GM18499 (cell line): ENCODE data around the gene DAAM1.

Experiments used
- ATAC-seq: cut with Tn5 transposase; IDR thresholded peaks from one replicate; pipeline ENCODE4 v1.9.1; 2021; ENCODE audit warnings: moderate number of reproducible peaks; ENCODE audit not compliant: insufficient read depth, unreplicated experiment

The DAAM1 gene

GRCh38 chr14:59252772-59253500 is 64.5 kb downstream of the DAAM1 start:
- ATAC-seq = no peak

- no peak for ATAC-seq
These were observed 65.1 kb downstream of the DAAM1 start for GRCh38 chr14:59253527-59253926.

GRCh38 chr14:59254146-59254910 is 65.9 kb downstream of the DAAM1 start:
- no peak for ATAC-seq

DNA sequence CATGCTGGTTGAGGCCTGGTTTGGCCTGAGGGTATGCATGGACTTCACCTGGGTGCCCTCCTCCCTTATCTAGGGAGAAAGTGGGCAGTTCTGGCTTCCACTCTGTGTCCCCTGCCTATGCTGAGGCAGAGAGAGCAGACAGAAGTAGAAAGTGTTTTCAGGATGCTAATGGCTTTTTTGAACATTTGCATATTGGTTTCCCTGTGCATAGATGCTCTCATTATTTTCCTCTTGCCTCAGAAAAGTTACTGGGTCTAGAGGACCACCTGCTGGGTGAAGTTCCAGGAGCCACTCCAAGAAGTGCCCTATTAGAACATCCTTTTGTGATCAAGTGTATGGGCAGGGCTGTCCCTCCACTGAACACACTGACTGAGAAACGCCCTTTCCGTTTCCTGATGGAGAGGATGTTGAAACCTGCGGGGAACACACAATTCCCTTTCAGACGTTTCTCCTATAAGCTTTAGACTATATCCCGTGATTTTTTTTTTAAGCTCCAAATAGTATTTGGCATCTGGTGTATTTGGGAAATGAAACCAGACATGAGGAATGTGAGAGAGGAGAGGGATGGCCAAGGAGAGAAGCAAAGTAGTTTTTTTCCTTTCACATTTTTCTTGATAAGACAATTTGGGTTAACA is 66.6 kb downstream of the DAAM1 start:
- no peak for ATAC-seq

DNA sequence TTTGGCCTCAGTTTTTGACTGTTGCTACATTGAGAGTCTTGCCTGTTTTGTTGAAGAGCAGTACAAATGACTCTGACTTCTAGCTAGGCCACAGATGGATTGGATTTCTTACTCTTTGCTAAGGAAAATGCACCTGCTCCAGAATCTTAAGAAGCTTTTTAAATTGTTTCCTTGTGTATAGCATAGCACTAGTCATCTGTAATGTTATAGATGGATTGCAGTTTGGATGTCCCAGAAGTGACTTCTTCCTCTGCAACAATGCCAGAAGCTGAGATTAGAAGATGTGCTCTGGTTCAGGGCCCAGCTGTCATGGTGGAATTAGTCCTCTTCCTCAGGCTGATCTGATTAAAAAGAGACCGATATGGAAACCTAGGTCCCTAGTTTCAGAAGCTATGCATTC is 67.9 kb downstream of the DAAM1 start:
- ATAC-seq = no peak

DNA sequence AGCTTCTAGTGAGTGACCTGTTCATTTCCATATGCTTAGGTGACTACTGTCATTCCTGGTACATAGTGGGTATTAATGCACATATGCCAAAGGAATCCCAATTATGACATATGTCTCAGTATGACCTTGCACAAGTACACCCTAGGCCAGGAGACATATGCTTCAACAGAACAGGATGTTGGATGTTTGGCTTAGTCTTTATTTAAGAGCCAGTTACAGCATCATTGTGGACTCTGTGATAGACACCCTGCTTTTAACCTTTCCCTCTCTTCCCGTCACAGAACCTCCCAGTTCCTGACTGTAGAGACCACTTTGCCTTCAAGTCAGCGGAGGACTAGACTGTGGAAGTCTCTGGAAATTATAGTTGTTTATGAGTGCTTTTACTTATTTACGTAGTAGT is 72.9 kb downstream of the DAAM1 start:
- no peak for ATAC-seq

DNA sequence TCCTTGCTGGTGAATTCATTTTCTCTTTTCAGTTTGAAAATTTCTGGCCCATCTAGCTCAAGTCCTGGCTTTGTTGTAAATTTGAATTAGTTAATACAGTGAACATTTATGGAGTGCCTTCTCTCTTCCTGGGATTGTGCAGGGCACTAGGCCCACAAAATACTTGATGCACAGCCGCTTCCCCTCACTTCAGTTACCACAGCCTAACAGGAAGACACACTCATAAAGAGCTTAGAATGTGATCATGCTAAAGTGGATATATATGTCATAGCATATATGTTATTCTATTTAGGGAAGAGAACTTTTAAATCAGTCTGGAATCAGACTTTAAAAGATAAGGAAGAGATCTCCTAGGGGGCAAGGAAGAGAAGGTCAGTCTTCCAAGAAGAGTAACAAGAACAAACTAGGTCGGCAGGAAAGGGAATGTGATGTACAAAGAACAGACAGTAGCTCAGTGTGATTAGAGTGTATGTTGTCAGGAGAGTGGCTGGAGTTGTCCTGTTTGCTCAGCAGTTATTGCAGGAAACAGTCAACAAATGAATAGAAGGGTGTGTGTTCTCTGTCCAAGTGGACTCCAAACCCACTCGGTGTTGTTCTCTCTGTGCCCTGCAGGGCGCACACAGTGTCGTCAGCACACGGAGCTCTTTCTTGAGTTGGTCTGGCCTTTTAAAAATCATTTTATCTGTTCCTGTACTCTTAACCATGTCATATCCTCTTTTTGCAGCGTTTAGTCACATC is 74.4 kb downstream of the DAAM1 start:
- no peak for ATAC-seq

- ATAC-seq = no peak
These were observed 77.3 kb downstream of the DAAM1 start for GRCh38 chr14:59265808-59266207.

GRCh38 chr14:59267046-59267445 is 78.6 kb downstream of the DAAM1 start:
- no peak for ATAC-seq

- no peak for ATAC-seq
These were observed 79.5 kb downstream of the DAAM1 start for GRCh38 chr14:59268011-59268410.

DNA sequence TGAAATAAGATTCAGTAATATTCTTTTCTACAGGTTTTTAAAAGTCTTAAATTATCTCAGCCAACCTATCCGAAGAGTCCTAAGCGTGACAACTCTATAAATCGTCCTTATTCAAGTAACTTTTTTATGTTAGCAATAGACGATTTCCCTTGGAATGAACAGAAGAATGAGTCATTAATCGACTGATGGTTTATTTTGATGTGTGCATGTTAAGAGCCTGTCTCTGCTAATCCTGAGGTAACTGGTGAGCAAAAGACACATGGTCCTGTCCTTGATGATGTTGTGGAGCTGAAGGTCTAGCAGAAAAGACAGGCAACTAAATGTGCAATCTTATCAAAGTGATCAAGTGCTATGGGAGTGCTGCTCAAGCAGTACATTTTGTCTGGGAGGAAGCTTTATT is 80.4 kb downstream of the DAAM1 start:
- ATAC-seq = no peak

- no peak for ATAC-seq
These were observed 81.0 kb downstream of the DAAM1 start for GRCh38 chr14:59269466-59269865.

DNA sequence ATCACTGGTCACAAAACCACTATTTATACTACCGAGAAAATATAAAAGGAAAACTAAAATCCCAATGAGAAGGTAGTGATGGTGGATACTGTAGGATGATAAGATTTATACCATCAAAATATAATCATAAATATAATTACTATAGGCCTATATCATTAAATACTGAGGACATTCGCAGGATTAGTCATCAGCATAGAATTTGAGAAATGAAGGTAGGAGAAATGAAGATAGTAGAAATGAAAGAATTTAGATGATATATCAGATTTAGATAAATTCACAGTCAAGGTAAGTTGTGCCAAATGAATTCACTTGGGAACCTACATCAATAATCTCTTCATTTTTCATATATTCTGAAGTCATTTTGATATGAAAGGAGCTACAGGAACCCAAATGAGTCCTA is 82.8 kb downstream of the DAAM1 start:
- no peak for ATAC-seq

DNA sequence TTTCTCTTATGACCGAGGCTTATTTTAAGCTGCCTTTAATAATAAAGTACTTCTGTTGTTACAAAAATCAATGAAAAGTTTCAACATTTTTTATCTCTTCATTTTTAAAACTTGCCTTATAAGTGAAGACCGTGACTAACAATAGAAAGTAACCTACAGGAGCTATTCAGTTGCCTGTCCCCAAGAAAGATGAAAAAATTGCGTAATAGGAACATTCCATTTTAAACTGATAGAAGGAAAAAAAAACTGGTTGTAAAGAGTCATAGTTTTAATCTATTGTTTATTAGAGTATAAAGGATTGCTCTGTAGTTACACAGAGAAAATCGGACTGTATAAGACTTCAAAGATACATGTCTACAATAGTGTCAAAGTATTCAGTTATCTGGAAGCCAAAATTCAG is 83.3 kb downstream of the DAAM1 start:
- ATAC-seq = no peak

GRCh38 chr14:59272633-59273032 is 84.2 kb downstream of the DAAM1 start:
- no peak for ATAC-seq

DNA sequence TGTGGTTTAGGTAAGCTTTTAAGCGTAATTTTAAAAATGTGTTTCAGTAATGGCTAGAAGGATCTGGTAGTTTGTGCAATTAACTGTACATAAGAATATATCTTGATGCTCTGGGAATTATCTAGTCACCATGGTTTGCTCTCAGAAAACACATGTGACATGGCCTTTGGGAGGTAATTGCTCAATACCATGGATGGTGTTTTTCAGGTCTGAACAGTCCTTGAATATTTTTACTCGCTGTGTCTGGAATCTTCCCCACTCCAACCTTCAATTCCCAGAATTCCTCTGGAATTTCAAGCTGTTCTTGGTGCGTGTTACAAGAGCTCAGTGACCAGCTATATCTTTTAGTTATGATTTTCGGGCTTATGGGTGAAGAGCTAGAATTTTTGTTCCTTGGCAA is 85.3 kb downstream of the DAAM1 start:
- no peak for ATAC-seq

DNA sequence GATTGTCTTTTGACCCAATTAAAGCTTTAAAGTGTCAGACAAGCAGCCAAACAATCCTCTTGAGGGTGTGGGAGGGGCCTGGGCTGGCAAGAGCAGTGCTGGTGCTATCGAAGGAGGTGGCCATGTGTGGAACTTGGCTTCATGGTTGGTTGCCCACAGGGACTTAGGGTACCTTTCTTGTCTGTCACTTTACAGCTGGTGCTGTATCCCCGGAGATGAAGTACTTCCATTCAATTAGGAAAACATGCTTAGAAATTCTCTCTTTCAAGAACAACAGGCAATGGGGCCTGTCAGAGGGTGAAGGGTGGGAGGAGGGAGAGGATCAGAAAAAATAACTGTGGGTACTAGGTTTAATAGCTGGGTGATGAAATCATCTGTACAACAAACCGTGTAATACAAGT is 86.5 kb downstream of the DAAM1 start:
- no peak for ATAC-seq

- ATAC-seq = peak; percentile 95
These were observed 87.2 kb downstream of the DAAM1 start for GRCh38 chr14:59275668-59276067.

DNA sequence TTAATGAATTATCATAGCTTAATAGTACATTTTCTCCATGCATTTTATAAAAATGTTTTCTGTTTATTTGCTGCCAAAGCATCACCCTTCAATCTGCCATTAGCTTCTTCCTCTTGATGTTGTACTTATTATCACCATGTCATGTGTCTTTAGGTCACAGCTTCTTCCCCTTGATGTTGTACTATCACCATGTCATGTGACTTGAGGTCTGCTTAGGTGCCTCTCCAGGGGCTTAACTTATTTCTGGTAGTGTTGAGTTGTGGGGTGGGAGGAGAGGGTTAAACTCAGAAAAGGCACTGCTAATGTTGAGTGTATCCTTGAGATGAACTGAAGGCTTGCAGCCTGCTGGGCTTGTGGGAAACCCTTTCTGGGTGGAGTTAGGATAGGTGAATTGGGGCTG is 87.8 kb downstream of the DAAM1 start:
- no peak for ATAC-seq

- no peak for ATAC-seq
These were observed 89.2 kb downstream of the DAAM1 start for GRCh38 chr14:59277659-59278058.

DNA sequence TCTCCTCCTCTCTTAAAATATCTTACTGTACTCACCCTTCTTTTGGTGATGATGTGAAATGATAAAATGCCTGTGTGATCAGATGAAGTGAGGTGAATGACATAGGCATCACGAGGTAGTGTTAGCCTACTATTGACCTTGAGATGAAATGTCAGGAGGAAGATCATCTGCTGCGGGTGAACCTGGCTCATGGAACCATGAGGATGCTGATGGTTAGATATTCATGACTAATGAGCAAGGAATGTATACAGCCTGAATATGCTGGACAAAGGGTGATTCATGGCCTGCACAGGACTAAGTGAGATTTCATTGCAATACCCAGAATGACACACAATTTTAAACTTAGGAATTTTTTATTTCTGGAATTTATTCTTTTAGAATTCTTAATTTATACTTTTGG is 89.6 kb downstream of the DAAM1 start:
- no peak for ATAC-seq
